Forelimb muscle (tissue), 1 donor: Measurements from ENCODE around the gene TMEM92. TPM values are rescaled to one million over a fixed set of nuclear protein-coding genes. Genes with fewer than 3 reads are reported as not detected.
"Not testable (repeated sequence)": the region's sequence is repeated elsewhere in the genome, so short reads cannot be mapped to it uniquely, and the experiment has no call there.

Experiments
- DNase-seq: peaks from one replicate; pipeline ENCODE4 v3.0.0-alpha.2; 2013; ENCODE audit warnings: low read depth
- polyA plus RNA-seq: library from polyadenylated mRNA; unstranded; fragments of 120-200 nt; gene quantifications from one replicate; pipeline ENCODE4 v1.2.1, GENCODE V29; 2013; ENCODE audit not compliant: insufficient read length

The TMEM92 gene
- polyA plus RNA-seq, 1 donor = 0.76 TPM

DNA sequence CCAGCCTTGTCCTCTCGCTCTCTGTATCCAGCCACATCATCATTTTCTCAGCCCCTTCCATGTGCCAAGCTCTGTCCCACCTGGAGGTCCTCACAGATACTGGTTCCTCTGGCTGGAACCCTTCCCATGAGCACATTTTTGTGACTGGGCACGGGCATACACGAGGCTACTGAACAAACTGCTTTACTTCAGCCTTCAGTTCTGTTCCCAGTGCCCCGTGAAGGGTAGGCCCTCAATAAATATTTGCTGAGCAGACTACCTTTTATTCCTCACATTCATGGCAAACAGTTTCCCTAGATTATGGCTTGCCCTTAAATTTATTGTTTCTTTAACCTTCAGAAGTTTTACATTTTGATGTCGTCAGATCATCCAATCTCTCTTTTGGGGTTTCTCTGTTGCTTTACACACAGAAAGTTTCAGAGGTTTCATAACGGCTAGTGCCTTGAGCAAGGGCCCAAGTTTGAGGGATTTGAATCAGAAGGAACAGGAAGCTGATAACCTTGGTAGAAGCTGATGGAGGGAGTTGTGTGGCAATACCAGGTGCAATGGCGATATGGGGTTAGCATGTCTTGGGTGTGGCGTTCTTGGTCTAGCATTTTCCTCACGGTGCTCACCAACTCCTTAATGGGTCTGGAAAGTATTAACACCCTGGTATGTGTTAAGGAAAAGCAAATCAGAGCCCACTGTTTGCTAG, 27.8 kb downstream of the TMEM92 start:
- DNase-seq = no peak

DNA sequence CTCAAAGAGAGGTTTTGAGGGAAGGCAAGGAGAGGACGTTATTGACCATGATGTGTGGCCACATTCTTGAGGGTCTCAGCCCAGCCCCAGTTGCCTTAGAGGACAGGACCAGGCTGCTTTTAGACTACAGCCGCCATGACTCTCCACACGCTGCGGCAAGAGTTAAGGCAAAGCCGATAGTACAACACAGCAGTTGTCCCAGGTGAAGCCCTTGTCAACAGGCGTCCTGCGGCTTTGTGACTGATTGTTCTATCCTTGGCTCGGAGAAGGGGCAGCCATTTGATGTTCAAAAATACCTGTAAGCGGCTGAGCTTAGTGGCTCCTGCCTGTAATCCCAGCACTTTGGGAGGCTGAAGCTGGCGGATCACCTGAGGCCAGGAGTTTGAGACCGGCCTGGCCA, 28.8 kb downstream of the TMEM92 start:
- no peak for DNase-seq

DNA sequence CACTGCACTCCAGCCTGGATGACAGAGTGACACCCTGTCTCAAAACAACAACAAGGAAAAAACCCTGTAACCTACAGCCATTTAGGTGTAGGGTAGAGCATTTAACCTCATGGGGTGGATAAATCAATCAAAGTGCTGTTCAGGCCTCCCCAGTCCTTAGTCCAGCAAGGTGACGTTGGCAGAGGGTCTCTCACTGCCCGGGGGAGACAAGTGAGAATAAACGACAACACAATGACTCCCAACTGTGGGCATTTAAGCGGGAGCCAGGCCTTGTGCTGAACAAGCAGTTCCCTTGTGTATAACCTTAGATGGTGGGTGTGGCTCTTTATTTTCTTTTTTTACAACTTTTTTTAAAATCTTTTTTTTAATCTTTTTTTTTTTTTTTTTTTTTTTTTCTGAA, 29.3 kb downstream of the TMEM92 start:
- no peak for DNase-seq

- no peak for DNase-seq
Observed at GRCh38 chr17:50304781-50305404, 30.6 kb downstream of the TMEM92 start.

DNA sequence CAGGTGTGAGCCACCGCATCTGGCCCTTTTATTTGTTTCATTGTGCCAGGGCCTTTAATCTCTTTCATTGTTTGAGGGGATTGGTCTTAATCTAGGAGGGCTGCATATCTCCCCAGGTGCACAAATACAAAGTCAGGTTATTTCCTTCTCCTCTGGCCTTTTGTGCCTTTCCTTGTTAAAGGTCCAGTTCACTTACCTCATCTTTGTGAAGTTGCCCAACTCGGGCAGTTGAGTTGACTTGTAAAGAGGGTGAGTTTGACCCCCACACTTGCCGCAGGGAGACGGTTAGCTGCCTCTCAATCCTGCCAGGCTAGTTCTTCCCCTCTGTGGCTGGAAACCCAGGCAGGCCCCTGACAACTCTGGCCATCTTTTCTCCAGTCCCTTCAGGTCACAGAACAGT, 33.4 kb downstream of the TMEM92 start:
- DNase-seq = no peak

GRCh38 chr17:50308666-50309065, 34.4 kb downstream of the TMEM92 start:
- DNase-seq = no peak

DNA sequence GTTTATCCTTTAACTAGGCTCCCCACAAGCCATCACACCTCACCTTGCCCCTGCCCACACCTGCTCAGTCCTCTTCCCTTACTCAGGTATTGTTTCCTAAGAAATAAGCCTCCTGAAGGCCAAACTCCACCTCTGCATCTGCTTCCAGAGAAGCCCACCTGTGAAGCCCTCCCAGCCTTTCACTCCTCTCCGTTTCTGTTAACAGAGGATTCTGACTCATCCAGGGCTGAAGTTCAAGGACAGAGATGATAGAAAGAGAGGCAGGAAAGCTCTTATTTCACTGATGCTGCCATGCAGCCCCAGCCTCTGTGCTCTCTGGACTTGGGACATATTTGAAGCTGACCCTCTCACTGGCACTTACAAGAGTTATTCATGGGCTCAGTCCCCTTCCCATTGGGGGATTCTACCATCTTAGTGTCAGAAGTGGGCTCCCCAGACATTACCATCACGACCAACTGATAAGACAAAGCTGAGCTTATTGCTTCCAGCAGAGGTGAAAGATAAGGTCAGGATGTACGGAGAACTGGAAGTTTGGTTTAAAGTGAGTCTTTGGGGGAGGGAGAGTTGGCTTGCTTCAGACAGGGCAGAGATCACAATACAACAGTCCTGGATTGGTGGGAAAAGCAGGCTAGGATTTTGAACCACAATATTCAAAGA, 36.3 kb downstream of the TMEM92 start:
- no peak for DNase-seq

DNA sequence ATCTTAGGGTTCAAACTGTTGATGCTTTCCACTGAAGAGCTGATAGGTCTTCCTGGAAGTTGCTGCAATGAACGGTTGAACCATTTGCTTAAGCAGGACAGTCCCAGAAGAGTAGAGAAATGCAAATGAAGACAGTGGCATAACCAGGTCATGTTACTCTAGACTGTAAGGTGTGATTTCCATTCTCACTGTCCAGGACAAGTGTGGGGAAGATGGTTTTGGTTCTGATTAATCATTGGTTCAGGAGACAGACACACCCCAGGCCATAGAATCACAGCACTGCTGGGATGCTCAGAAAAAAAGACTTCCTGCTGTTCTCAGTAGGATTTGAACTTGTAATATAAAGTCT, 36.8 kb downstream of the TMEM92 start:
- no peak for DNase-seq

DNA sequence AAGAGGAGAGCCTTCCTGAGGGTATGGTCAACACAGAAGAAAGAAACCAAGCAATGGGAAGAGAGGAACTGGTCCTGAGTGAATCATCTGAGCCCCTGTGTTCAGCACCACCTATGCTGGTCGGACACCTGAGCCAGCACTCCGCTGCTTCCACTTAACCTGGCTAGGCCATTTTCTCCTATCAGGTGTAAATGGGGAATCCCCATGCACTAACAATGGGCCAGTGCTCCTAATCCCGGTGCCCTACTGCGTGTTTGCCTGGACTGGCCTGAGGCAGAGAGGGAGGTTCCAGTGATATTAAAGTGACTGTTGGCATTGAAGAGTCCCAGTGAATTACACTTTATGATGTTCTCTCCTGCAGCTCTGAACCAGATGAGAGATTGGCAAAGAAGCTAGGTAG, 37.2 kb downstream of the TMEM92 start:
- no peak for DNase-seq

GRCh38 chr17:50312308-50312707, 38.0 kb downstream of the TMEM92 start:
- no peak for DNase-seq

DNA sequence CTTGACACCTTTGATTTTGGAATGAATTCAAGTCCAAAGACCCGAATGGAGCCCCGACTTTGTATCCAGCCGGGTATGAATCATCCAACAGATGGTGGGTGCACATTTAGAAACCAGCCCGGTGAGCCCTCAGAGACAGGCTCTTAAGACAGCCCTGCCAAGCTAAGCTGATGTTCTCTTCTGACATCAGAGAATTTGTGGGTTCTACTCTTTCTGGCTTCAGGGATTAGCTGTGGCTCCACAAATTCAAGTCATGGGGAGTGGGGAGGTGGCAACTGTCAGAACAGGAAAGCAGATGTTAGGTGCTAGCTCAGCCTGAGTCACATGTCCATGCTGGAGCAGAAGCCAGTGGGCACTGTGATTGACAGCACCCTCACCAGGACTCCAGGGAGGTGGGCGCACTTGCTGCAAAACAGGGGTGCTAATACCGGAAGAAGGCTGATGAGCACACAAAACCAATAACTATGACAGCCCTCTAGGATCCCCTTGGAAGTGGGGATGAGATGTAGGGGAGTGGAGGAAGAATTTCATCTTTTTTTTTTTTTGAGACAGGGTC, 40.3 kb downstream of the TMEM92 start:
- DNase-seq = no peak

DNA sequence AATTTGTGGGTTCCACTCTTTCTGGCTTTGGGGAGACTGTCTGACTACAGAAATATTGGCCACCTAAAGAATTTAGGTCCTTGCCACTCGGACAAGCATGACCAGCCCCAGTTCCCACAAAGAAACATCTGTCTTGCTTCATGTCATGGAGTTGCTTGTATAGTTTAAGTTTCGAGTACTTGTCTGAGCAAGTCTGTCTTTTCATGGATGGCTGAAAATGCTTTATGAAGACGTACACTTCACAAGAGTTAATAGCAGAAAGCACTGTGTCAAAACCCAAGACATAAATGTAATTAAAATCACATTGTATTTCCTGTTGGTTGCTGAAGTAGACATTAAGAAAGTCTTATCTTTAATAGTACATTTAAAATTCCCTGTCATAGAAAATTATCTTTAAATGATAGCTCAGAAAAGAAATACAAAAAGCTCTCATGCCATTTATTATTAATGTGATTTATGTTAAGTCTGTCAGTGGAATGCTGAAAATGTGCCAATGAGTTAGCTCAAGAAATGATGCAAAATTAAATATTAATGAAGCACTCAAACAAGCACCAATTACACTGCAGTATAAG, 41.8 kb downstream of the TMEM92 start:
- no peak for DNase-seq

GRCh38 chr17:50316660-50317059, 42.4 kb downstream of the TMEM92 start:
- not testable (repeated sequence) for DNase-seq

DNA sequence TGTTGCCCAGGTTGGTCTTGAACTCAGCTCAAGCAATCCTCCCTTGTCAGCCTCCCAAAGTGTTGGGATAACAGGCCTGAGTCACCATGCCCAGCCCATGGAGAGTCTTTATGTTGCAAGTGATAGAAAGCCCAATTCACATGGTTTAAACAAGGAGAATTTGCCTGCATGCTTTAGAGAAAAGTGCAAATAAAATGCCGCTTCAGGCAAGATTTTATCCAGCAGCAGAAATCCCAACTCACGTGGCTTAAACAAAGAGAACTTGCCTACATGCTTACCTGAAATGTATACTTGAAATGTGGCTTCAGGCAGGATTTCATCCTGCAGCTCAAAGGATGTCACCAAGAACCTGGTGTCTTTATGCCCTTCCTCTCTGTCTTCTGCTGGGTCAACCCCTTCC, 42.9 kb downstream of the TMEM92 start:
- DNase-seq = no peak

- DNase-seq = no peak
Observed at GRCh38 chr17:50318501-50319285, 44.4 kb downstream of the TMEM92 start.

GRCh38 chr17:50319306-50320004, 45.2 kb downstream of the TMEM92 start:
- no peak for DNase-seq

DNA sequence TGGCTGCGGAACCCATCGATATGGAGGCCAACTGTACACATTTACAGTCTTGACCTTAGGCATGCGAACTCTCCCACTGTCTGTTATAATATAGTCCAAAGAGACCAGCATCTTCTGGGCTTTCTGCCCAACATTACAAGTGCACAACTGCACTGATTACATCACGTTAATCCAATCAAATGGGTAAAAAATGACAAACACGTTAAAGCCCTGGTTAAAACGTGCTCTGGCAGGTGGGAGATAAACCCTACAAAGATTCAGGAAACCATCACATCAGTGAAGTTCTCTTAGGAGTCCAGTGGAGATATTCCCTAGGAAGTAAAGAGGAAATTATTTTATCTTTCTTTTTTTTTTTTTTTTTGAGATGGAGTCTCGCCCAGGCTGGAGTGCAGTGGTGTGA, 48.0 kb downstream of the TMEM92 start:
- DNase-seq = no peak

DNA sequence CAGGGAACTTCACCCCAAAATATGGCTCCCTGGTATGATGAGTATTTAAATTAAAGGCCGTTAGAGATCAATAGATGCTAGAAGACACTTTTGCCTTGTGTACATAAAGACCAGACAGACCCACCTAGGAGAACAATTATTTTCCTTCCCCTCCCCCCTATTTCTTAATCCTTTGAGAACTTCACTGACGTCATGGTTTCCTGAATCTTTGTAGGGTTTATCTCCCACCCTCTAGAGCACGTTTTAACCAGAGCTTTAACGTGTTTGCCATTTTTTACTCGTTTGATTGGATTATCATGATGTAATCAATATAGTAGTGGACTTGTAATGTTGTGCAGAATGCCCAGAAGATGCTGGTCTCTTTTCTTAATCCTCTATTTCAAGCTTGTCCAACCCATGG, 48.8 kb downstream of the TMEM92 start:
- no peak for DNase-seq

DNA sequence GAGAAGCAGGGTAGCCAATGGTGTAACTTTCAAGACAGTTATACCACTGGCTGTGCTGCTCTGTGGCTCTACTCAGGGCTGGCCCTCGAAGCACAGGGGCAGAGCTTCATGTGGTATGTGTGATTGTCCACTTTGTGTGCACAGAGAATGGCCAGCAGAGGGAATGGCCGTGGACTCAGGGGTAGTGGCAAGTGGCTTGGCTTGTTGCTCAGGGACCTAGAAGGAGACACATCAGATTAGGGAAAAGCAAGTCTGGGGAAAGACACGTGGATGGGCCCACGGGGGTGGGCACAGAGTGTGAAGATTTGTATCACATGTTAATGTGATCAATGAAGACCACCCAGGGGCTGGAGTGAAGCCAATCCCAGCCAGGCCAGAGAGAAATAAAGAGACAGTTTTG, 51.6 kb downstream of the TMEM92 start:
- DNase-seq = no peak

DNA sequence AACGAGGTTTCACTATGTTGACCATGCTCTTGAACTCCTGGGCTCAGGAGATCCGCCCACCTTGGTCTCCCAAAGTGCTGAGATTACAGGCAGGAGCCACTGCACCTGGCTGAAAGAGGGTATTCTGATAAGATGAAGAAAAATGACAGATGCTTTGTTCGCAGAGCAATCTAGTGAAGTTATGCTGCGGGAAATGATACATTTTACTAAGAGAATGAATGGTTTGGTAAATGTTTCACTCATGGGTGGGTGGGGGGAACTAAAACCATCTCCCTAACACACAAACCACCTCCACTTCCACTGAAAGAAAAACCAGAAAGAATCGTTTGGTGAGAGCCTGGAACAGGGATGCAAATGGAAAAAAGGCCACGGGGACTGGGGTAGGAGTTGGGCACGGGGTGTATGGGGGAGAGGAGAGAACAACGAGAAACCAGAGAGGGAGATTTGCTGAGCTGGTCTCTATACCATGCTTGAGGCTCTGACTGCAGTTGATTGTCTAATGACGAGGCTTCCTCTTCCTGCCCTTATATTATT, 52.6 kb downstream of the TMEM92 start:
- no peak for DNase-seq
